ENCODE measurements around the gene CELSR2. TPM values are rescaled to one million over a fixed set of nuclear protein-coding genes. Genes with fewer than 3 reads are reported as not detected.

Gene CELSR2
- polyA plus RNA-seq, 10 donors, result 2.5 to 7.9 (median 4.2) TPM

GRCh38 chr1:109251277-109252166 lies 2.2 kb downstream of the CELSR2 start:
- no peak for DNase-seq

GRCh38 chr1:109252167-109252892 lies 3.0 kb downstream of the CELSR2 start:
- DNase-seq, result no peak

GRCh38 chr1:109252893-109253802 lies 3.8 kb downstream of the CELSR2 start:
- DNase-seq, result no peak

GRCh38 chr1:109253803-109254620 lies 4.7 kb downstream of the CELSR2 start:
- peak in 2 of 3 donors; percentile 46 to 80 for DNase-seq

- DNase-seq, result no peak
These were observed 5.3 kb downstream of the CELSR2 start for GRCh38 chr1:109254621-109255096.

- DNase-seq, result no peak
These were observed 5.8 kb downstream of the CELSR2 start for GRCh38 chr1:109255097-109255651.

- no peak for DNase-seq
These were observed 6.3 kb downstream of the CELSR2 start for GRCh38 chr1:109255678-109256077.

- DNase-seq, result no peak
These were observed 6.7 kb downstream of the CELSR2 start for GRCh38 chr1:109256085-109256484.

- DNase-seq, result no peak
These were observed 7.8 kb downstream of the CELSR2 start for GRCh38 chr1:109256971-109257681.

- DNase-seq, result no peak
These were observed 8.5 kb downstream of the CELSR2 start for GRCh38 chr1:109257682-109258421.

GRCh38 chr1:109258481-109259466 lies 9.4 kb downstream of the CELSR2 start:
- DNase-seq, result no peak

- DNase-seq, result no peak
These were observed 10.6 kb downstream of the CELSR2 start for GRCh38 chr1:109259674-109260557.

GRCh38 chr1:109261006-109261405 lies 11.7 kb downstream of the CELSR2 start:
- DNase-seq, result no peak

GRCh38 chr1:109261578-109261977 lies 12.2 kb downstream of the CELSR2 start:
- DNase-seq, result no peak

- DNase-seq, result no peak
These were observed 13.1 kb downstream of the CELSR2 start for GRCh38 chr1:109262231-109263055.

GRCh38 chr1:109263234-109263596 lies 13.9 kb downstream of the CELSR2 start:
- no peak for DNase-seq

Measured in muscle of back (tissue), 11 donors.